GM12891 (cell line): ENCODE results near the gene BNC2.

Experiments
- POLR2A ChIP-seq: IDR thresholded peaks from 2 replicates; pipeline ENCODE4 v1.6.1; 2011; ENCODE audit warnings: low read depth, low read length, control low read depth
- POLR2AphosphoS5 ChIP-seq: IDR thresholded peaks from 2 replicates; pipeline ENCODE4 v1.6.1; 2011; ENCODE audit warnings: low read depth, low read length, control low read depth
- SPI1 ChIP-seq: IDR thresholded peaks from 2 replicates; pipeline ENCODE4 v1.6.1; 2011; ENCODE audit warnings: low read depth, low read length, control low read depth
- TAF1 ChIP-seq: IDR thresholded peaks from 2 replicates; pipeline ENCODE4 v1.6.1; 2011; ENCODE audit warnings: low read depth, low read length, control low read depth

- TF ChIP-seq POLR2A (no peak), POLR2AphosphoS5 (no peak), TAF1 (no peak), SPI1 (no peak)
These were observed 501.0 kb downstream of the BNC2 start for GRCh38 chr9:16369427-16369826.
